Measurements from ENCODE around the gene XRN1.
A peak's percentile ranks its signal among the peaks of the same experiment; 100 is the strongest.
"Not testable (repeated sequence)": the region's sequence is repeated elsewhere in the genome, so short reads cannot be mapped to it uniquely, and the experiment has no call there.

The XRN1 gene

GRCh38 chr3:142319094-142319493 is 128.7 kb downstream of the XRN1 start:
- no peak for DNase-seq

- DNase-seq, result no peak
Measured at GRCh38 chr3:142318331-142318730, 129.5 kb downstream of the XRN1 start.

DNA sequence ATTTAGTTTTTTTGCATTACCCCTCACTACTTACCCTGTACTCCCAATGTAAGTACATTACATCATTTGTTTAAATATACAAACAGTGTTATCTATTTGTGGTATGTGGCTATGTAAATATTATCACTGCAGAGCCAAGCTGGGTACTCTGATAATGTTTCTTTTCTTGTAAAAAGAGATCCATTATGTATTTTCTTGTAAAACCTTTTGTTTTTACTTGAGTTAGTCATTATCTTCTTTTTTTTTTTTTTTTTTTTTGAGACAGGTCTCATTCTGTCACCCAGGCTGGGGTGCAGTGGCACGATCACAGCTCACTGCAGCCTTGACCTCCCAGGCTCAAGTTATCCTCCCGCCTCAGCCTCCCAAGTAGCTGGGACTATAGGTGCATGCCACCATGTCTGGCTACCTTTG is 131.9 kb downstream of the XRN1 start:
- not testable (repeated sequence) for DNase-seq

- DNase-seq, result no peak
Measured at GRCh38 chr3:142315083-142315482, 132.8 kb downstream of the XRN1 start.

DNA sequence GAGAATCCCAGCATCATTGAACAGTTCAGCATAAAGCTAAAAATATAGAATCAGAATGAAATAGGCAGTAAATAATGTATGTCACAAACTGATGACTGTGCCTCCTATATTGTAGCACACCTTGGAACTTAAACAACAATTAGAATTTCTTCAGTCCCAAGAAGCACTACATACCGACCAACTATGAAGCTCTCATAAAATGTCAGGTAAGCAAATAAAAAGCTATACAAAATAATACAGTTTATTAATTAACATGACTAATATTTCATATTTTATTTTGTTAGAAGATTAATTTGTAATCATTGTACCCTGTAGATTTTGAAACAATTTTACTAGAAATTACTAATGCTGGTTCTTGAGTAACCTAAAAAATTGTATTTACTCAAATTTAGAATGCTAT is 137.4 kb downstream of the XRN1 start:
- no peak for DNase-seq

DNA sequence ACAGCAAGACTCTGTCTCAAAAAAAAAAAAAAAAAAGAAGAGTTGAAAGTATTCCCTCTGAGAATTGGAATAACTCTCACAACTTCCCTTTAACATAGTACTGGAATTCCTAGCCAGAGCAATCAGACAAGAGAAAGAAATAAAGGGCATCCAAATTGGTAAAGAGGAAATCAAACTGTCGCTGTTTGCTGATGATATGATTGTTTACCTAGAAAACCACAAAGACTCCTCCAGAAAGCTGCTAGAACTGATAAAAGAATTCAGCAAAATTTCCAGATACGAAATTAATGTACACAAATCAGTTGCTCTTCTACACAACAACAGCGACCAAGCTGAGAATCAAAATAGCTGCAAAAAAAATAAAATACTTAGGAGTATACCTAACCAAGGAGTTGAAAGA is 145.0 kb downstream of the XRN1 start:
- DNase-seq, result not testable (repeated sequence)

DNA sequence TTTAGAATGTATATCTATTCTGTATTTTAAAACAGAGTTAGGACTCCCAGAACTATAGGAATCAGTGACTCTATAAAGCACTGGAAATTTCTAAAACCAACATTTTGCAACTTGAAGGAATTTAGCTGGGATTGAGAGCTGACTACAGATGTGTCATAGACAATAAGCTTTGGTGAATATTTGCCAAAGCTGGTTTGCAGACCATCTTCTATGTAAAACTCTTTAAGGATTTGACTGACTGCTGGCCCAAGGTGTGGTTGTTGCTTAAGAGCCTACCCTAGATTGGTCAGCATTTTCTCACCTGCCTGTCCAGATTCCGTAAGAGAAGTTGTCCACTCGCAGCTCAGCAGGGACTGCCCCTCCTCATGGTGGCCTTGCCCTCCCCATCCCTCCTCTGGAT is 149.2 kb downstream of the XRN1 start:
- no peak for DNase-seq

- DNase-seq, result no peak
Measured at GRCh38 chr3:142296507-142296906, 151.3 kb downstream of the XRN1 start.

GRCh38 chr3:142287866-142288638 is 159.8 kb downstream of the XRN1 start:
- no peak for DNase-seq

DNA sequence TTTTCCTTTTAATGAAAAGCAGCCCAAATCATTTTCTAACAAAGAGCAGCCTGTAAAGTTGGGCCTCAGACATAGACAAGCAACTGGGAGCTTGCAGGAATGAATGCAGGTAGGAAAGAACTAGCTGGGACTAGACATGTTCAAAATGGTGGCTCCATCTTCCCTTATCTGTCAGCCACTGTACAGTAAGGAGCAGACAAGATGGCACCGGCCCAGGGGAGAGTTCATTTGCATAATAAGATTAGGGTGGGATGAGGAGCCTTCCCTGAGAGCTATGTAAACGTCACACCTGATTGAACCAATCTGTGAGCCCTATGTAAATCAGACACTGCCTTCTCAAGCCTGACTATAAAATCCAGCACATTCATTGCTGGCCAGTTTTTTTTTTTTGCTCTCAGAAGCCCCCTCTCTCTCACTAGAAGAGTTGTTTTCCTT is 162.7 kb downstream of the XRN1 start:
- DNase-seq, result no peak

- DNase-seq, result no peak
Measured at GRCh38 chr3:142282503-142282902, 165.3 kb downstream of the XRN1 start.

GRCh38 chr3:142281474-142281873 is 166.4 kb downstream of the XRN1 start:
- no peak for DNase-seq

DNA sequence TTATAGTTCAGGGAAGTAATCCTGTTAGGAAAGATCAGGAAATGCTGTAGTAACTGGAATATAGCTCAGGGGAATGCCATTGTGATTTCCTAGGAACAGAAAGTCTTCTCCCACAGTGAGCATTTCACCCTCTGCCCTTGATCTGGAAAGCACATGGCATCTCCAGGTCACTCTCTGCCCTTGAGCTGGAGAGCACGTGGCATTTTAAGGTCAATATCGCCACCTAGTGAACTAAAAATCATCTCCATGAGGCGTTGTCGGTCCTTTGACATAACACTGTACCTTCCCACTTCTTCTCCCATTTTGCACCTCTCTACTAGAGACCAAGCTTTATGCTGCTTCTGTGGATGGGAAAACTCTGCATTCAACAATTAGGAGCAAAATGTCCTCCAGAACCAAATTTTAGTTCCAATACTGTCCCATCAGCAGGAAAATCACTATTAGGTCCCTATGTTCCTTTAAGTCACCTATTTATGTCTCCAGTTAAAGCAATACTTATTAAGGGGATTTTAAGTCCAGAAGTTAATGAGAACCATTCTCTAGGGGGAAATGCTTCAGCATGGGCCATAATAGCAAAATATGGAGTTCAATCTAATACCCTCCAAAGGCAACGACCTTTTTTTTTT is 167.8 kb downstream of the XRN1 start:
- DNase-seq, result peak in 1 of 2 donors; percentile 53

DNA sequence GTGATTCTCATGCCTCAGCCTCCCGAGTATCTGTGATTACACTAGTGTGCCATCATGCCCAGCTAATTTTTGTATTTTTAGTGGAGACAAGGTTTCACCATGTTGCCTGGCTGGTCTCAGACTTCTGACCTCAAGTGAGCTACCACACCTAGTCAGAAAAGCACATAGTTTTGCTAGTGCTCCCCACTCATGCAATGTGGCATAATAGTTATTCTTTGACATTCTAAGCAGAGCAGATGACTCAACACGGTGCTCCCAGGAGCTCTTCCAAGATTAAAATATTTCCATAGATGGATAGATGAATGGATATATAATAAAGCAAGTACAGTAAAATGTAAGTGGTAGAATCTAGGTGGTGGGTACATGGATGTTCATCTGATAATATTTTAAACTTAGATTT is 169.4 kb downstream of the XRN1 start:
- DNase-seq, result no peak

DNA sequence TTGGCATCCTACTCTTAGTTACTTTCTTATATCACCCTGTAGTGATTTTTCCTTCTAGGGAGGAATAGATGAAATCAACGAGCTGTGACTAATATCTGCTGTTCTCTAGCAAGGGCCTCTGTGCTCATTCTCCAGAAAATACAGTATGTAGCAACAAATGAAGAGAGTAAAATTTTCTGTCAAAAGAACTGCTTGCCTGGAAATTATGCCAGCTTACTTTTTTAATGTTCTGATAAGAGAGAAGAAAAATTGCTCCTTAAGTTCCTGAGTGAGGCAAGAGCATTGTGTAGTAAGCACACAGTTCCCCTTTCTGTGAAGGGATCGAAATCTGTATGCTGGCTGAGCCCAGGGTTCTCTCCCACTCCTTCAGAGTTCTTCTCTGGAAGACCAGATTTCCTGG is 171.1 kb downstream of the XRN1 start:
- DNase-seq, result peak in 1 of 2 donors; percentile 11

- peak in 1 of 2 donors; percentile 7 for DNase-seq
Measured at GRCh38 chr3:142275856-142276255, 172.0 kb downstream of the XRN1 start.

- no peak for DNase-seq
Measured at GRCh38 chr3:142274908-142275307, 172.9 kb downstream of the XRN1 start.

DNA sequence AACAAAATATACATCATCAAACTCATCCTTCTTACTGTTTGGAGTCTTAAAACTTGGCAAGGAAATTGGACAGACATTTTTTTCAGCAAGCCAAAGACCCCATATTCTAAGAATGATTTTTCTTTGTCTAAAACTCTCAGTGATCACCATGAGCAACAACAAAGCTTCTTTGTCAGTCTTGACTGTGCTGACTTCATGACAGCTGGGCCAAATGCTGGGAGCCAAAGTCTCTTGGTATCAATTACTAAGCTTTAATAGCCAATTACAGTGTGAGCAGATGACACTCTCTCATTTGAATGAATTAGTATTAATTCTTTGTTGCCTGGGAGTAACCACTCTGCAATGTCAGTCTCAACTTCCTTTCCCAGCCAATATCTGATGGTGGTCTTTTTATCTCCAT is 174.3 kb downstream of the XRN1 start:
- no peak for DNase-seq

DNA sequence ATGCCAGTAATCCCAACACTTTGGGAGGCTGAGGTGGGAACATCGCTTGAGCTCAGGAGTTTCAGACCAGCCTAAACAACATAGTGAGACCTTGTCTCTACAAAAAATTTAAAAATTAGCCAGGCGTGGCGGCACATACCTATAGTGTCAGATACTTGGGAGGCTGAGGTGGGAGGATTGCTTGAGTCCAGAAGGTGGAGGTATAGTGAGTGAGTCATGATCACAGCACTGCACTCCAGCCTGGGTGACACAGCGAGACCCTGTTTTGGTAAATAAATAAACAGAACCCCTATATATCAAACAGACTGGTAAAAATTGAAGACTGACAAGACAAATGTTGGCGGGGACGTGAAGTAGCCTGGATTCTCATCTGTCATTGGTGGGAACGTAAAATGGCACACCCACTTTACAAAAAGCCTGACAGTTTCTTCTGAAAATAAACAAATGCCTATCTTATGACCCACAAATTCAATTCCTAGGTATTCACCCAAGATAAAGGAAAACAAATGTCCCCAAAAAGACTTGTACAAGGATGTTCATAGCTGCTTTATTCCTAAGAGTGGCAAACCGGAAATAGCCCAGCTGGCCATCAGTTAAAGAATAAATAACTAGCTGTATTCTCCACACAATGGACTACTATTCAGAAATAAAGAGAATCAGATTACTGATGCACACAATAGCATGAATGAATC is 175.5 kb downstream of the XRN1 start:
- DNase-seq, result no peak

- DNase-seq, result peak in 1 of 2 donors; percentile 22
Measured at GRCh38 chr3:142270407-142270806, 177.4 kb downstream of the XRN1 start.

GRCh38 chr3:142269767-142270166 is 178.1 kb downstream of the XRN1 start:
- no peak for DNase-seq

DNA sequence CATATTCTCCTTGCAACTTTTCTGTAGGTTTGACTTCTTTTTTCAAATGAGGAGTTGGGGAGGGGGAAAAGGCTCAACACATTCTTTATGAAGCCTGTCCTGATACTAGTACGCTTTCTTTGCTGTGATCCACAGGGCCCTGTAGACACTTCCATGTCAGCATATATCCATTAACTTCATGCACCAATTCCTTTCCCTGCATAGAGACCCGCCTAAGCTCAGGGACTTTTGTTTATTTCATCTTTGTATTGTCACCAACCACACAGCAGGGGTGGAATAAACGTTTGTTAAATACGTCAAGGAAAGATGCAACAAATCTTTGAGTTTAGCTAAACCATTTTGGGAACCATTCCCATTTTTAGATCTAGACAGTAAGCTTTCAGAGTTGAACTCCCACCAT is 179.4 kb downstream of the XRN1 start:
- DNase-seq, result no peak

DNA sequence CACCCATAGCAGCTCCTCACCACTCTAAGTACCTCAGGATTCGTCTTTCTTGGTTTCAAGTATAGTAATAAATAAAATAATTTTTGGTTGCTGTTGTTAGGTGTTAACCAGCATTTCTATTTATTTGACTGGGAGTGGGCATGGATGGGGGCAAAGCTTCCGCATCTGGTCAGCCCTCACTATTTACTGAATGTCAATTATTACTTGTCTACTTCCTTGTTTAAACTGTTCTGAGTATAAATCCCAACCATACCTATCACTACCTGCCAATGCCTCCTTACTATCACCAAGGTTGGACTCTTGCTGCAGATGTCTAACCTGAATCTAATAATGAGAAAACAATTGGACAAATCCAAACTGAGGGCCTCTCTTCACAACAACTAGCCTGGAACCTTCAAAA is 180.6 kb downstream of the XRN1 start:
- DNase-seq, result no peak

DNA sequence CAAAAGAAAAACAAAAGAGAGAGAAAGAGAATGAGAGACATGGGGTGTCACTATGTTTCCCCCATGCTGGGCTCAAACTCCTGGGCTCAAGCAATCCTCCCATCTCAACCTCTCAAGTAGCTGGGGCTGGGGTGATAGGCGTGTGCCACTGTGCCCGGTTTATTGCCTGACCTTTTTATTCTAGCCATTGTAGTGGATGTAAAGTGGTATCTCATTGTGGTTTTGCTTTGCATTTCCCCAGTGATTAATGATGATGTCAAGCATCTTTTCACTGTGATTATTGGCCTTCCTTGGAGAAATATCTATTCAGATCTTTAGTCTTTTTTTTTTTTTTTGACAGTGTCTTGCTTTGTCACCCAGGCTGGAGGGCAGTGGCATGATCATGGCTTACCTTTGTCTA is 184.7 kb downstream of the XRN1 start:
- DNase-seq, result no peak

All from bone marrow (tissue), 2 donors.